Measurements from ENCODE around the gene ZNF248. TPM values are rescaled to one million over a fixed set of nuclear protein-coding genes. Genes with fewer than 3 reads are reported as not detected.

The ZNF248 gene
- total and polyA plus RNA-seq, 8 donors = 12.0 to 45.2 (median 40.0) TPM

- H3K27ac ChIP-seq = no peak overlapping the region
- H3K4me3 ChIP-seq = no peak overlapping the region
- no peak for TF ChIP-seq CTCF (IDR thresholded peaks at IDR 0.05)
- no peaks in the 10 kb centered on the region for H3K4me1 ChIP-seq
- DNase-seq = no peak
- no peaks in the 10 kb centered on the region for H3K36me3 ChIP-seq
- no peaks in the 10 kb centered on the region for H3K27me3 ChIP-seq
- H3K9me3 ChIP-seq = peaks cover 0 to 29% of the 10 kb centered on the region in 2 donors
- ATAC-seq = no peak
- intact Hi-C loops (cut with DNase I) = no loop called here
Observed at GRCh38 chr10:37774351-37774750, 83.1 kb downstream of the ZNF248 start.

DNA sequence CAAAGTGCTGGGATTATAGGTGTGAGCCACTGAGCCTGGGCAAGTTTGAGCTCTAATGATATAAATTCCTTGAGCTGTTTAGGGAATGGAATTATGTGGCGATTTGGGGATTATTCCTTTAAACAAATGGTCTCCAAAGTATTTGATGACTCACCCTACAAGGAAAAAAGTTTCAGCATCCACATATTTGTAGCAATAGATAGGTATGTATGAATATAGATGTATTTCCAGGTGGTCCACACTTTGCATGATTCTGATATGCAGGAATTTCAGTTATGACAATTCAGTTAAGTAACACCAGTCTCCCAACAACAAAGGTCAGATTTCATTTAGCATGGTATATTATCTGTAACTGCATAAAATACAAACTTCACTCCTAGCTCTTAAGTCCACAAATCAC, 92.2 kb downstream of the ZNF248 start:
- TF ChIP-seq CTCF (IDR thresholded peaks at IDR 0.05) = no peak
- ATAC-seq = no peak
- Histone ChIP-seq H3K36me3 (no peaks in the 10 kb centered on the region), H3K27me3 (no peaks in the 10 kb centered on the region), H3K27ac (no peak overlapping the region), H3K4me1 (no peaks in the 10 kb centered on the region), H3K9me3 (peaks cover 0 to 62% of the 10 kb centered on the region in 2 donors), H3K4me3 (no peak overlapping the region)
- no peak for DNase-seq
- intact Hi-C loops (cut with DNase I) = no loop called here

DNA sequence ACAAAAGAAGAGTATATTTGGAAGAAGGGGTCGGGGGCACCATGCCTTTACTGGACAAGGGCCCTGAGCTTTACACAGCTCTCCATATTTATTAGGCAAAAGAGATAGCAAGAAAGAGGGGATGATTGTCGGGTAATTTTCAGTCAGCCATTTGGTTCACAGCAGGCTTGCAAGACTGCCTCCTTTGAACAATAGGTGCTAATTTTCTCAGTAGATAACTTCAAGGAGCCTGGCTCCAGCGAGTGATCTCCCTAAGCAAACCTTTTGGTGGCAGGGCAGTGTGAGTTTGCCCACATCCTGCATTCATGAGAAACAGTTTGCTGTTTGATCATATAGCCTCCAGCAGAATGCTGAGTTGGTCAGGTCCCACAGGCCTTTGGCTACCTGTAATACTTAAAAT, 94.3 kb downstream of the ZNF248 start:
- Histone ChIP-seq H3K4me1 (no peaks in the 10 kb centered on the region), H3K9me3 (peaks cover 0 to 47% of the 10 kb centered on the region in 2 donors)

GRCh38 chr10:37762287-37762686, 95.1 kb downstream of the ZNF248 start:
- H3K36me3 ChIP-seq = no peaks in the 10 kb centered on the region
- H3K27ac ChIP-seq = no peak overlapping the region
- TF ChIP-seq CTCF (IDR thresholded peaks at IDR 0.05) = no peak
- no peaks in the 10 kb centered on the region for H3K4me1 ChIP-seq
- intact Hi-C loops (cut with DNase I) = no loop called here
- ATAC-seq = no peak
- H3K9me3 ChIP-seq = peaks cover 0 to 40% of the 10 kb centered on the region in 2 donors
- no peak overlapping the region for H3K4me3 ChIP-seq
- no peak for DNase-seq
- H3K27me3 ChIP-seq = no peaks in the 10 kb centered on the region

More for the DNA sequence above, 94.3 kb downstream of the ZNF248 start:
- DNase-seq (no peak), ATAC-seq (no peak)
- Histone ChIP-seq H3K4me3 (no peak overlapping the region), H3K27me3 (no peaks in the 10 kb centered on the region), H3K27ac (no peak overlapping the region), H3K36me3 (no peaks in the 10 kb centered on the region)
- TF ChIP-seq CTCF (IDR thresholded peaks at IDR 0.05) = no peak
- intact Hi-C loops (cut with DNase I) = no loop called here

DNA sequence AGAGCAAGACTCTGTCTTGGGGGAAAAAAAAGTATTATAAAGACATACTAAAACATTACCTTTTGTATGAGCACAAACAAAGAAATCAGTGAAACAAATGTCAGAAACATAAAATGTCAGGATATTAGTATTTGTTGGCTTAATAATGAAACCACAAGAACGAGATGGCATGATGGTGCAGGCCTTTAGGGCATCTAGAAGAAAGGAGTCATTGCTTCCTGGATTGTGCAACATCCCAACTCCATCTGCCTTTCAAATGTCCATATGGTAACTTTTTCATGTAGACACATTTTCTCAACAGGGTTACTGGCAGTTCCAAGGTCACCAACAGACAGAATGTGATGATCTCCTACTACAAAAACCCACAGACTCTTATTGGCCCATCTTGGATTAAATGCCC, 96.6 kb downstream of the ZNF248 start:
- Histone ChIP-seq H3K4me1 (no peaks in the 10 kb centered on the region), H3K27ac (no peak overlapping the region), H3K9me3 (peaks cover 0 to 31% of the 10 kb centered on the region in 2 donors), H3K27me3 (no peaks in the 10 kb centered on the region), H3K36me3 (no peaks in the 10 kb centered on the region), H3K4me3 (no peak overlapping the region)
- ATAC-seq = no peak
- TF ChIP-seq CTCF (IDR thresholded peaks at IDR 0.05) = no peak
- no peak for DNase-seq
- intact Hi-C loops (cut with DNase I) = no loop called here

All from left lung (tissue), 10 donors.